HG03571 (cell line): ENCODE results near the gene RNU4-1.

Experiments
- ATAC-seq: cut with Tn5 transposase; IDR thresholded peaks from one replicate; pipeline ENCODE4 v1.9.1; 2021; ENCODE audit not compliant: unreplicated experiment

The RNU4-1 gene

DNA sequence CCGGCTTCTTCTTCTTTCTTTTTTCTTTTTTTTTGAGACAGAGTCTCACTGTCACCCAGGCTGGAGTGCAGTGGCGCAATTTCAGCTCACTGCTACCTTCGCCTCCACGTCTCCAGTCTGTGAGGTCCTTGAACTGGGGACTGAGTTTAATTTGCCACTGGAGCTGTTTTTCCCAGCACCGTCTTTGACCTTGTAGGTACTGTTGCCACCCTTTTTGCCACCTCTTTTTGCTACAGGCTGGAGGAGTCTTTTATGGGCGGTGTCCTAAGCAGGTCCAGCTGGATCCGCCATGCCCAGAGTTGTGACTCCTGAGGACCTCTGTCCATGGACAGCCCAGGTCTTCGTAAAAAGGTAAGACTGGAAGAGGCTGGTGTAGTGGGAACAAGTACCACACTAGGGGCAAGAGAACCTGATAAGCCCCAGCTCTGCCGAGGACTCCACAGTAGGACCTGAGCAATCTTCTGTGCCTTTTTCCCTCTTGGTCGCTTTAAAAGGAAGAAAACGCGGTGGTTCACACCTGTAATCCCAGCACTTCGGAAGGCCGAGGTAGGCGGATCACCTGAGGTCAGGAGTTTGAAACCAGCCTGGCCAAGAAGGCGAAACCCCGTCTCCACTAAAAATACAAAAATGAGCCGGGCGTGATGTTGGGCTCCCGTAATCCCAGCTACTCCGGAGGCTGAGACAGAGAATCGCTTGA, 2.3 kb downstream of the RNU4-1 start:
- no peak for ATAC-seq

DNA sequence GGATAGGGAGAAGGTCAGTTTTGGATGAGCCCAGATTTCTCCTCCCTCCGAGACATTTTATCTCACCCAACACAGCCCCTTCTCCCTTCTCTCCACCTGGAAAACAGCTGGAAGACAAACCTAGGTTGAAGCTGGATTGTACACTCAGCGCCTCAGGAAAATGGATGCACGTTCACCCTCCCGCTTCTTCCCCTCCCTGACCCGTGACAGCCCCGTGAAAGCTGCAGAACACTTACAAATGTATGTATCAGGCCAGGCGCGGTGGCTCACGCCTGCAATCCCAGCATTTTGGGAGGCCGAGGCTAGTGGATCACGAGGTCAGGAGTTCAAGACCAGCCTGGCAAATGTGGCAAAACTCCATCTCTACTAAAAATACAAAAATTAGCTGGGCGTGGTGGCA, 5.5 kb downstream of the RNU4-1 start:
- no peak for ATAC-seq

DNA sequence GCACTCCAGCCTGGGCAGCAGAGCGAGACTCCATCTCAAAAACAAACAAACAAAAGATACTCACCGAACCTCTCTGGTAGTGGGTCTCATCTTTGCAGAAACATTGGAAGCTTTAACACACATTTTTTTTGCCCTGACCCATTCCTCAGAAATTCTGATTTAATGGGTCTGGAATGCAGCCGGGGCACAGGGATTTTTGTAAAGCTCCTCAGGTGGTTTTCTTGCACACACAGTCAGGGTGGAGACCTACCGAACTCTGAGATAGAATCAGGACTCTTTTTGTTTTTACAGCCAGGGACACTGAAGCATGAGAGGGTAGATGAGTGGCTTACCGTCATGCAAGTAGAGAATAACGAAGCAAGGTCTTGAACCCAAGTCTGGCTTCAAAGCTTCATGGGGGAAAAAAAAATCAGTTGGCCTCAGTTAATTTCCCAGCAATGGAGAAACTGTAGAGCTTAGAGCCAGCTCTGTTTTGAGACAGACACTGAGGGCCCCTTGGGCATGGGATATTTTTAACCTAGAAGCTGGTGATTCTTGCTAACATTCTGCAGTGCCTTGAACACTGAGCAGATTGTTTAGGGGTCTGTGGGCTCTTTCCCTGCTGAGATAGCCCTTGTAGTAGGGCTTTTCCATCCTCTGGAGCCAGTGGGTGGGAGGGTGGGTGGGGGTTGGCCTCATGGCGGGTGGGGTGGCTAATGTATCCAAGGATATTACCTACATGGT, 6.1 kb downstream of the RNU4-1 start:
- ATAC-seq = no peak

DNA sequence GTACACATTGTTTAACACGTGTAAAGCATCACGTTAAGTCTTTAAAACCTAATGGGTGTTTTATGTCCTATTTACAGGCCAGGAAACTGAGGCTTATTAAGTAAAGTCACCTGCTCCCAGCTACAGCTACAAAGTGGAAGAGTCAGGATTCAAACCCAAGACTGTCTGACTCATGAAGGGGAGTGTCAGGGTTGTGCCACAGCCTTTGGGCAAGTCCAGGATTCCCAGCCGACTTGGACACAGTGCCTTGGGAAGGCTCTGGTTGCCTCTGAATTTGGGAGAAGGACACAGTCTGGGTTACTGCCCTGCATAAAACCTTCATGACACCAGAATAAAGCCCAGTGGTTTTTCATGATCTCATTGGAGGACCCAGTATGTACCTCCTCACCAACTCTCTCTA, 8.7 kb downstream of the RNU4-1 start:
- ATAC-seq = no peak

DNA sequence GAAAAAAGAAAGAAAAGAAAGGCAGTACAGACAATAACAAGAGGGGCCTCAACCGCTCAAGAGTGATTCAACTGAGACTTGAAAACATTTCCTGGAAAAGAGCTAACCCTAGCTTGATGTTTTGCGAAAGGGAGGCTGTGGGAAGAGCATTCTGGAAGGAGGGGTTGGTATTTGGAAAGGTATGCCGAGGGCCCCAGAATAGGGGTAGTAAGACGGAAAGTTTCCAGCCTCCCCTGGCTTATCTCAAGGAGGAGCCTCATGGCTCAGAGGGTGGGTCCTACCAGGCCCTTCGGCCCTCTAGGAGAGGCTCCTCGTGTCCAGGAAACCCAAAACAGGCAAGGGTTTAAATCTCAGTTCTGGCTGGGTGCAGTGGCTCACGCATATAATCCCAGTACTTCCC, 9.7 kb downstream of the RNU4-1 start:
- ATAC-seq = no peak

DNA sequence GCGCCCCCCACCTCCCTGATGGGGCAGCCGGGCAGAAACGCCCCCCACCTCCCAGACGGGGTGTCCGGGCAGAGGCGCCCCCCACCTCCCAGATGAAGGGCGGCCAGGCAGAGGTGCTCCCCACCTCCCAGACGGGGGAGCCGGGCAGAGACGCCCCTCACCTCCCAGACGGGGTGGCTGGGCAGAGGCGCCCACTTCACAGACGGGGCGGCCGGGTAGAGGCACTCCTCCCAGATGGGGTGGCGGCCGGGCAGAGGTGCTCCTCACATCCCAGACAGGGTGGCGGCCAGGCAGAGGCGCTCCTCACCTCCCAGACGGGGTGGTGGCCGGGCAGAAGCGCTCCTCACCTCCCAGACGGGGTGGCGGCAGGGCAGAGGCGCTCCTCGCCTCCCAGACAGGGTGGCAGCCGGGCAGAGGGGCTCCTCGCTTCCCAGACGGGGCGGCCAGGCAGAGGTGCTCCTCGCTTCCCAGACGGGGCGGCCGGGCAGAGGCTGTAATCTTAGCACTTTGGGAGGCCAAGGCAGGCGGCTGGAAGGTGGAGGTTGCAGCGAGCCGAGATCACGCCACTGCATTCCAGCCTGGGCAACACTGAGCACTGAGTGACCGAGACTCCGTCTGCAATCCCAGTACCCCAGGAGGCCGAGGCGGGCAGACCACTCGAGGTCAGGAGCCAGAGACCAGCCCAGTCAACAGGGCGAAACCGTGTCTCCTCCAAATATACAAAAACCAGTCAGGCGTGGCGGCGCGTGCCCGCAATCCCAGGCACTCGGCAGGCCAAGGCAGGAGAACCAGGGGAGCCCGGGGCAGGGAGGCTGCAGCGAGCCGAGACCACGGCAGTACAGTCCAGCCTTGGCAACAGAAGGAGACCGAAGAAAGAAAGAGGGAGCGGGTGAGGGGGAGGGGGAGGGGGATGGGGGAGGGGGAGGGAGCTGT, 14.6 kb downstream of the RNU4-1 start:
- no peak for ATAC-seq

DNA sequence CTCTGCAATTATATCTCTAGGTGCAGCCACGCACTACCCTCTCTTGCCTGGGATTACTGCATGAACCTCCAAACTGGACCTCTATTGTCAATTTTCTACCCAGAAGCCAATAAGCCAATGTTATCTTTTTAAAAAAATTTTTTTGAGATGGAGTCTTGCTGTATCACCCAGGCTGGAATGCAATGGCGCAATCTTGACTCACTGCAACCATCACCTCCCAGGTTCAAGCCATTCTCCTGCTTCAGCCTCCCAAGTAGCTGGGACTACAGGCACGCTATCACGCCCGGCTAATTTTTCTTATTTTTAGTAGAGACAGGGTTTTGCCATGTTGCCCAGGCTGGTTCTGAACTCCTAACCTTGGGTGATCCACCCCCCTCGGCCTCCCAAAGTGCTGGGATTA, 16.3 kb downstream of the RNU4-1 start:
- ATAC-seq = no peak

DNA sequence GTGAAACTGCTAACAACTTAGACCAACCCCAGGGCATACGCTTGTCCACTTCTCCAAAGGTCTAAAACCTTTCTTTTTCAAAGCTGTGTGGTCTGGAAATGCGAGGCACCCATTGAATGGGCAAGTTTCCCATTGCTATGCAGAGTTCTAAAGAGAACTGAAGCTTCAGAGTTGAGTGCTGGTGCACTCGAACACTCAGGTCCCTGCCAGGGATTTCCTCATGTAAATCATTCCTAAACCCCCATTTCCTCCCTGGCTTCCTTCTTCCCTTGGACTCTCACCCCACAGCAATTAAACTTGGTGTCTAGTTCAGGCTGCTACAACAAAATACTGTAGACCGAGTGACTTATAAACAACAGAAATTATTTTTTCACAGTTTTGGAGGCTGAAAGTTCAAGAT, 25.3 kb downstream of the RNU4-1 start:
- no peak for ATAC-seq

DNA sequence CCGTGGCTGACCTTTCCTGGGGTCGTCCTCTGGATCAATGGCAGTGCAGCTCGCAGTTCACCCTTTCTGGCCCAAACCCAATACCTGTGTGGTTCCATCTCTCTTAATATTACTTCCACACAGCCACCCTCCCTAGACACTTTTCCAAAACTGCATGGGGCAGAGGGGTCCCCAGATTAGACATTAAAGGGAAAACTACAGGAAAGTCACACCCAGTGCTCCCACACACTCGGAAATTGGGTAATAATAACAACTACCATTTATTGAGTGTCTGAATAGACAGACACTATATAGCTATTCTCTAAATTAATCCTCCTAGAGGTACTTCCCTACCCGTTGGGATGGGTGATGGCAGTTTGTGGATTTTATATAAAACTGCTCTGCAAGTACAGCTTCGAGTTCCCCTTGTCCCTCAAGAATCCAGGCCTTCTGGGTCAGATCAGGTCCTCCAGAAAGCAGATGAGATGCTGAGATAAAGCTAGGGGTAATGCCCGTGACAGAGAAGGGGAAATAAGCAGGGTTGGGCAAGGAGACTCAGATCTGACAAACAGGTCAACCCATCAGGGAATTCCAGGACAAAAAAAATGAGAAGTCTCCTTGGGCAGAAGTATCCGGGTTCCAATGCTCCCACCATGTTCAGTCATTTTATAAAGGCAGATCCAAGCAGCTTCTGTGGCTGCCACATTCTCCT, 26.7 kb downstream of the RNU4-1 start:
- ATAC-seq = no peak

DNA sequence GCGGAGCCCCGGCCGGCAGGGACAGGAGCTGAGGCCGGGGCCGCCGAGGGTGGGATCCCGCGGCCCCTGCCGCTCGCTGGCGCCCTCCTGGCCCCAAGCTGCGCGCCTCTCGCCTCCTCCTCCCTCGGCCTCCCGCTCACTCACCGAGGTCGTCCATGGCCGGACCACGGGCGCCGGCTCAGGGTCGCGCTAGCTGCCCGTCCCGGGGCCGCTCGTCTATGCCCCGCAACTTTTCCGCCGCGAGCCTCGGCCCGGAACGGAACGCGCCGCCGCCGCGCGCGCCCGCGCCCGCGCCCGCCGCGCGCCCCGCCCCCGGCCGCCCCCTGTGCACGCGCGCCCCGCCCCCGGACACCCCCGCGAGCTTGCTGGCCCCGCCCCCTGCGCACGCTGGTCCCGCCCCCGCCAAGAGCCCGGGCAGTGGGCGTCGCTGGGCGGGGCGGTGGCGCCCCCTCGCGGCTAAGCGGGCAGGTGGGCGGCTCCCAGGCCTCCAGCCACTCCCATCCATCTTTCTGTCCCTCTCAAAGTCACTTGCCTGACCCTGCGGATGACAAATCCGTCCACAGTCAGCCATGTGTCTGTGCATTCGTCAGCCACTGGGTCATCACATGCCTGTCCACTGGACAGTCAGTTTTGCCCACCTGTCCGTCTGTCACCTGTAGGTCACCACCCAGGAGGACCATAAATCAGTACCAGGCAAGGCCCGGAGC, 27.4 kb downstream of the RNU4-1 start, which contains the start of gene PXN:
Gene PXN (minus strand): TSS at position 258 of the 707 bp plus-strand sequence. CDS start 101 bp downstream, at position 157.
- ATAC-seq = peak; percentile 71

DNA sequence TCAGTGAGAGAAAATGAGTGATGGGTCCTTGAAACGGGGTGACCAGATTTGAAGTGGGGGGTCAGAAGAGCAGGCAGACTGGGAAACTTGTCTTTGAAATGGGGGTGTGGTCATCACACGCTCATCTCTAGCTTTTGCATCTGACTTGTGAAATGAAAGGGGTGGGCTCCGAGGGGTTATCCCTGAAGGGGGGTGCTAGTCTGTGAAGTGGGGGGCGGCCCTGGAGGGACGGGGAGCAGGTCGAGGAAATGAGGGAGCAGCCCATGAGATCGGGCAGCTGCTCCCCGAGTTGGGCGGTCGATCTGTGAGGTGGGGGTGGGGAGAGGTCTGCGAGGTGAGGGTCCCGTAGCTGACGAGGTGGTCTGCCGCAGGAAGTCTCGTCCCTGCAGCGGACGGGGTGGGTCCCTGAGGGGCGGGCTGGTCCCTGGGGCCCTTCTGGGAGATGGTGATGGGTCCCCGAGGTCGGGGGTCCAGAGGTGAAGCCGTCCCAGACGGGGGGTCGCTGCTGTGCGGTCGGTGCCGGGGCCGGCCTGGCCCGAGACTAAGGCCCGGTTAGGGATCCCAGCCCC, 28.0 kb downstream of the RNU4-1 start:
- ATAC-seq = no peak

DNA sequence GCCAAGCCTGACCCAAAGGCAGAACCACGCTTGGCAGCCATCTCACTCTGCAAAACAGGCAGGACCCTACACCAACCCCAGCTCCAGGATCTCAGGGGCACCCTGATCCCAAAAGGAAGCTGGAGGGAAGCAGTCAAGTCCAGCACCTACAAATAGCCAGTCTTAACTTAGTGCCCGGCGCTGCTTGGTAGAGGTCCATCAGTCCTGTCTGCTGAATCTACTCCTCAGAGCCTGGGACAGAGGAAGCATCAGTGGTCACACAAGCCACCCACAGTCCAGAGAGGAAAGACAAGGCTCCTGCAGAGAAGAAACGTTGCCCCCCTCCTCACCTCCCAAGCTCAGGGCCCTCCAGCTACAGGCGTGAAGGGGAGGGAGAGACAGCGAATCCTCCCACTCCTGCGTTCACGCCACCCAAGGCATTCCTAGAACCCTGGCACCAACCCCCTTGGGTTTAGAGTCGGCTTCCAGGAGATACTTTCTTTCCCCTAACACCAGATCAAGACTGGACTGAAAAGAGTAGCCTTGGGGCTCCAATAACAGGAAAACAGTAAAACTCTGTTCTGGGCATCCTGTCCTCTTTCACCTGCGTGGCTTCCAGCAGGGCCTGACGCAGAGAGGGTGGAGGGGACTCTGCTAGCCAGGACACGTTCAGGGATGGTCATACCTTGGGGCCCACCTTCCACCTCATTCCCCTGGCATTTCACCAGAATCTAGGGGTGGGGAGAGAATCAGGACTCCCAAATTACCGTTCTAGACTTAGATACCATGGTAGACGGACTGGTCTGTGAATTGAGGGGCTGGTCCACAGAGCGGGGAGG, 28.7 kb downstream of the RNU4-1 start:
- ATAC-seq = no peak

DNA sequence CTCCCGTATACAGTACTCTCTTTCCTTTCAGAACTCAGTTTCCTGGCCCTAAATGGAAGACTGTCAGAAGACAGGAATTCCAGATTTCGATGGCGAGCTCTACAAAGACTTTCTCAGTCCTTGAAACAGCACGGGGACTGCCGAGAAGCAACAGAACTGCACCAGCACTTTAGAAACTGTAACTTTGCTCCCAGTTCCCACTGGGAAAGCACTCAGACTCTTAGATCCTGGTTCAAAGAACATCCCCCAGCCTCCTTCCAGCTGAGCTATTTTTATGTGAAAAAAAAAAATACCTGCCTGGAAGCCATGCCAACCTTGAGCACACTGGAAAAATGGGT, 29.3 kb downstream of the RNU4-1 start:
- no peak for ATAC-seq

DNA sequence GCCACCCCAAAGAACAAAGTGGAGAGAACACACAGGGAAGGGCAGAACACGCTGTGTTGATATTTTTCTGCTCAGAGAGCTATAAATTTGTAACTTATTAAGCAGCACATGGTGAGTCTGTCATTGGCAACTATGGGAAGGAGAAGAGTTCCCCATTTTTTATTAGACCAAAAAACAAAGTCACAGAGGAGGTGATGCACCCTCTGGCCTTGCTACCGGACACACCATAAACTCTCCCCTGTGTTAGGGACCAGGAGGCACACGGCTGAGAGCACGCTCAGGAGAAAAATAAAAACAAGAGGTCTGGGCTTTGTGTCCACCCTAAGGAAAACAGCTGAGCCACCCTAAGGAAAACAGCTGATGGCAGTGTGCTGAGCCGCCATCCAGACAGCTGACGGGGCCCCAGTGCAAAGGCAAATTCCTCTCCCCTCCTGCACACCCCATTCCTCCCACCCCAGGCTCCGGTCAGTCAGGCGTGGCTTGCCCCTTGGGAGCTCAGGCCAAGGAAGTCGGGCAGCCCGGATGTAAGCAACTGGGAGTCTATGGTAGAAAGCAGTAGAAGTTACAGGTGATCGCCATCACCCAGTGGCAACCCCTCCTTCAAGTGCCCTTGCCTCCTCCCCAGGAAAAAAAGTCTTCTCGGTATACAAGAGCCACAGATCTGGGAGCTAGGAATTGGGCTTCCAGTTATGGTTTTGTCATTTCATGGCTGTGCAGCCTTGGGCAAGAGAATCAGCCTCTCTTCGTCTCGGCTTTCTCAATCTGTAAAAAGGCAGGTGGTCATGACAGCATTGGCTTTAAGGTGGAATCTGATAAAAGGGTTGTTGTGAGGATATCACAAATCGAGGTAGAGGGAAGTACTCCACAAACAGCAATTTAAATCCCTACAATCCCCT, 29.9 kb downstream of the RNU4-1 start:
- no peak for ATAC-seq

DNA sequence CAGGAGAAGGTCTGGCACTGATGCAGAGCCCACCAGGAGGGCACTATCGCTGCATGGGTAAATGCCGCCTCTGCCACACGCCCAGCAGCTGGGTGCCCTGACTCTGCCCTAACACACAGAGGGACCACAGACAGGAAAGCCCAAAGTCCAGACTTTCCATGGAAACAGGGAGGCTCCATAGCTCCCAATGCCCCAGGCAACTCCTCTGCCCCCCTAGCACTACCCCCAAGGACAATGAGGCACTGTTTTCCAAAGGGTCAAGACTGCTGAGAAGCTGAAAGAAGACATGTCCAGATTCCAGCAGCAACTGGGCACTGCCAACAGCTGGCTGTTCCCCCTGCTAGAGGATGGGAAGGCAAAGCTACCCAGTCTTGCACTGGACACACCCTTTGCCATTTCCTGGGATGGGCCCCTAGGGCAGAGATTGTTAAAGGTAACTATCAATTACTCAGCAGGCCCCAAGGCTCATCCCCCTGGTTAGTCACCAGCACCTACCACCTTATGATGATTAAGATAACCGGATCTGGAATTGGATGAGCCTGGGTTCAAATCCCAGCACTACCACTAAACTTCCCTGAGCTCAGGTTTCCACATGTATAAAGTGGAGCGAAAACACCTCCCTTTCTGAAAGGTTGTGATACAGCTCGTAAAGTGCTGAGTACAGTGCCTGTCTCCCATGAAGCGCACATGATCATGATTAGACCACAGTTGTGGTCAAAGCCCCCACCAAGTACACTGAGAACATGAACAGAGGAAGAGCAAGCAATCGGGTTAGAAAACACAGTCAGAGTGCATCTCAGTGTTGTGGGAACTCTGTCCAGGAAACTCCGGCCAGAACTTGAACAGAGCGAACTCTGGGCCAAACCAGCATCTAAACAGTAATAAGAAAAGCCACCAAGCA, 30.8 kb downstream of the RNU4-1 start:
- ATAC-seq = no peak

DNA sequence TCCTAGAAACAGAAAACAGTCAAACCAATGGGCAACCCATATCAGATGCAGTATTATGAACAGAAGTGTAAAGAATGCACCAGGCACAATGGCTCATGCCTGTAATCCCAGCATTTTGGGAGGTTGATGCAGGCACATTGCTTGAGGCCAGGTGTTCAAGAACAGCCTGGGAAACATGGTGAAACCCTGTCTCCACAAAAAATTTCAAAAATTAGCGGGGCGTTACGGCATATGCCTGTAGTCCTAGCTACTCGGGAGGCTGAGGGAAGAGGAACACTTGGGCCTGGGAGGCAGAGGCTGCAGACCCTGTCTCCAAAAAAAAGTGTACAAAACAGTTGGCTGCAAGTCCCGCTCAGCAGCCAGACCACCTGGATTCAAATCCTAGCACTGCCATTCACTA, 32.4 kb downstream of the RNU4-1 start:
- no peak for ATAC-seq
